Lower lobe of right lung (tissue), 2 donors: ENCODE results near the gene PLA2G2C. TPM values are rescaled to one million over a fixed set of nuclear protein-coding genes. Genes with fewer than 3 reads are reported as not detected.

Experiments used
- ATAC-seq, 2 donors: fragments of 200-7000 bp; cut with Tn5 transposase; one replicate each; pipeline ENCODE4 v1.9.1; 2020 to 2022; ENCODE audit warnings: mild to moderate bottlenecking in 2 of 2, moderate library complexity in 2 of 2
- DNase-seq: peaks from one replicate; pipeline ENCODE4 v3.0.0-alpha.2; 2020
- H3K27ac ChIP-seq: fragments of 200-600 bp; one replicate; pipeline ENCODE4 v1.8.0; 2022
- H3K27me3 ChIP-seq: fragments of 200-600 bp; one replicate; pipeline ENCODE4 v1.8.0; 2022; ENCODE audit warnings: low read depth
- H3K36me3 ChIP-seq: fragments of 200-600 bp; one replicate; pipeline ENCODE4 v1.8.0; 2022; ENCODE audit warnings: mild to moderate bottlenecking
- H3K4me1 ChIP-seq: fragments of 200-600 bp; one replicate; pipeline ENCODE4 v1.8.0; 2022
- H3K4me3 ChIP-seq: fragments of 200-600 bp; one replicate; pipeline ENCODE4 v1.8.0; 2022; ENCODE audit warnings: mild to moderate bottlenecking
- H3K9me3 ChIP-seq: fragments of 200-600 bp; one replicate; pipeline ENCODE4 v1.8.0; 2022
- intact Hi-C: fragments of 100-400 bp; cut with DNase I; formaldehyde crosslinking; loops from one replicate; pipeline ENCODE4 v1.11.0; 2022
- total RNA-seq: library from RNA; stranded (reverse); fragmentation: NEBNext Ultra II Directional; extraction: Animal tissue kit (Norgen Biotek cat#: 25700); gene quantifications from one replicate; pipeline ENCODE4 v1.2.1, GENCODE V29; 2021
- TF ChIP-seq, protein P1 (sequence below): fragments of 200-600 bp; IDR thresholded peaks from one replicate; pipeline ENCODE4 v1.8.0; 2022; ENCODE audit warnings: antibody characterized with exemption, mild to moderate bottlenecking
- donor health status: DM: no; HTN: yes; CAD: no; lungs with severe emphysema.

PLA2G2C gene
- total RNA-seq, 1 donor from 2014 or later, result not detected

DNA sequence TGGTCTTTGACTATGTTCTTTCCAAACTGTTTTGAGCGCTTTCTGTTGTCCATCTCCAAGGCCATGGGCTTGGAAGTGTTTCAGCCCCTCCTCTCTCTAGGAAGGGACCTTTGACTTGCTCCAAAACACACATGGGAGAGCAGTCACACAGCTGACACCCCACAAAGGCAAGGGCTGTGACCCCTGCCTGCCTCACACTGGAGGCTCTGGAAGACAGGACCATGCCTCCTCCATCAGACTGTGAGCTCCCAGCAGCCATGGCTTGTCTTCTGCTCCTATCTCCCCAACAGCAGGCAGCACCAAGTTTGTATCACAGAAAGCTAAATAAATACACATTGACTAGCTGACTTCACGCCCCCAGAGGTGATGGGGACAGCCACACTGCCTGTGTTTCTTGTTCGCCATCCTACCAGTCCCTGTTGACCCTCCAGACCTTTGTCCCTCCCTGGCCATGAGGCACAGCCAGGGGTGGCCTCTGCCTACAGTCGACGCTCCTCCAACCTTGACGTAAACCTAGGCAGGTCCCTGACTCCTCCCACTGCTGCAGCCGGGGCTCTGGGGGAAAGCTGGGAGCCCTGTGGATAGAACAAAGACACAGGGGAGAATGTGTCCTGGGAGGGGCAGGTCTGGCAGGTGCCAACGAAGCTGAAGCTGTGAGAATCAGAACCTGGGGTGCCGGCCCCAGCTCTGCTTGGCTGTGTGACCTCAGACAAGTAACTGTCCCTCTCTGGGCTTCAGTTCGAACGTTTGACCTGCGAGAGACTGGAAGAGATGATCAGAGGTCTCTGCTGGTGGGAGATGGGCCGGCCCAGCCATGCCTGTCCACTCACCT is 42.4 kb downstream of the PLA2G2C start:
- no peaks in the 10 kb centered on the region for H3K36me3 ChIP-seq
- no peaks in the 10 kb centered on the region for H3K4me1 ChIP-seq
- peak; percentile 27 for DNase-seq
- intact Hi-C loops, result no loop called here
- H3K4me3 ChIP-seq, result no peak overlapping the region
- no peak for ATAC-seq
- TF ChIP-seq, protein P1, sequence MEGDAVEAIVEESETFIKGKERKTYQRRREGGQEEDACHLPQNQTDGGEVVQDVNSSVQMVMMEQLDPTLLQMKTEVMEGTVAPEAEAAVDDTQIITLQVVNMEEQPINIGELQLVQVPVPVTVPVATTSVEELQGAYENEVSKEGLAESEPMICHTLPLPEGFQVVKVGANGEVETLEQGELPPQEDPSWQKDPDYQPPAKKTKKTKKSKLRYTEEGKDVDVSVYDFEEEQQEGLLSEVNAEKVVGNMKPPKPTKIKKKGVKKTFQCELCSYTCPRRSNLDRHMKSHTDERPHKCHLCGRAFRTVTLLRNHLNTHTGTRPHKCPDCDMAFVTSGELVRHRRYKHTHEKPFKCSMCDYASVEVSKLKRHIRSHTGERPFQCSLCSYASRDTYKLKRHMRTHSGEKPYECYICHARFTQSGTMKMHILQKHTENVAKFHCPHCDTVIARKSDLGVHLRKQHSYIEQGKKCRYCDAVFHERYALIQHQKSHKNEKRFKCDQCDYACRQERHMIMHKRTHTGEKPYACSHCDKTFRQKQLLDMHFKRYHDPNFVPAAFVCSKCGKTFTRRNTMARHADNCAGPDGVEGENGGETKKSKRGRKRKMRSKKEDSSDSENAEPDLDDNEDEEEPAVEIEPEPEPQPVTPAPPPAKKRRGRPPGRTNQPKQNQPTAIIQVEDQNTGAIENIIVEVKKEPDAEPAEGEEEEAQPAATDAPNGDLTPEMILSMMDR, result no peak
- no peak overlapping the region for H3K27ac ChIP-seq
- H3K27me3 ChIP-seq, result no peaks in the 10 kb centered on the region
- H3K9me3 ChIP-seq, result no peaks in the 10 kb centered on the region

DNA sequence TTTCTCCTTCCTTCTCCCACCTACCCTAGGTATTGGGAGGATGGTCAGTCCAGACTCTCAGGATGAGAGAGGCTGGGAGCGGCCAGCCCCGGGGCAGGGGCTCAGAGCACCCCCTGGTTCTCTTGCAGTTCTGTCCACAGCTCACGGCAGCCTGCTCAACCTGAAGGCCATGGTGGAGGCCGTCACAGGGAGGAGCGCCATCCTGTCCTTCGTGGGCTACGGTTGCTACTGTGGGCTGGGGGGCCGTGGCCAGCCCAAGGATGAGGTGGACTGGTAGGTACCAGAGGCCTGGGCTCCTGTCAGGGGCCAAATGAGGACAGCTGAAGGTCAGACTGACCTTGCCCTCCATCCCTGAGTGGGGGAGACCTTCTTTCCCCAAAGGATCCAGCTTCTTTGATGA is 43.0 kb downstream of the PLA2G2C start:
- H3K36me3 ChIP-seq, result no peaks in the 10 kb centered on the region
- no peaks in the 10 kb centered on the region for H3K9me3 ChIP-seq
- ATAC-seq, result no peak
- intact Hi-C loops, result no loop called here
- H3K4me1 ChIP-seq, result no peaks in the 10 kb centered on the region
- H3K4me3 ChIP-seq, result no peak overlapping the region
- no peaks in the 10 kb centered on the region for H3K27me3 ChIP-seq
- no peak overlapping the region for H3K27ac ChIP-seq
- TF ChIP-seq, protein P1, result no peak
- peak; percentile 28 for DNase-seq

DNA sequence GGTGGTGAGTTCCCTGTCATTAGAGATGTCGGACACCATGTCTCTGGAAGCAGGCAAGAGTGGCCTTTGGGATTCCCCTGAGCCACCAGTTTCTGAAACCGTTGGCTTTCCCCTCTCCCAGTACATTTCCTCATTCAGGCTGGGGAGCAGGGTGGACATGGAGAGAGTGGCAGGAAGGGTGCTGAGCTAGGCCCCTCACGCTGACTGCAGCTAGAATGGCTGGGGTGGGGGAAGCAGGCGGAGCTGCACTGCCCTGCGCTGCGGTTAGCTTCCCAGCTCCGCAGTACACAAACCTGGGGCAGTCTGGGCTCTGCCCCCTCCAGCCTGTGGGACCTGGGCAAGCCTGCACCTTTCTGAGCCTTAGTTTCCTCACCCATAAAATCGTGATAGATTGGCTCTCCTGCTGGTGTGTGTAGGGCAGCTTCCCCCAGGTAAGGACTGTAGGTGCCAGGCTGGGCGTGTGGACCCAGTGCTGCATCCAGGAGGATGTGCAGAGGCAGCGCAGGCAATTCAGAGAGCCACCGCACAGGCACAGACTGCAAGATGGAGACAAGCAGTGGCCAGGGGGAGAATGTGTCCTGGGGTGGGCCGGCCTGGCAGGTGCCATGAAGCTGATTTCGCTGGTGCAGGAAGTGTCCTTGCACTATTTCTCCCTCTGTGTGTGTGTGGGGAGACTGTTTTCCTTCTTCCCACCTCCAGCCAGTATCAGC is 44.2 kb downstream of the PLA2G2C start:
- intact Hi-C loops, result no loop called here
- H3K9me3 ChIP-seq, result no peaks in the 10 kb centered on the region
- no peak overlapping the region for H3K27ac ChIP-seq
- no peaks in the 10 kb centered on the region for H3K27me3 ChIP-seq
- no peaks in the 10 kb centered on the region for H3K36me3 ChIP-seq
- no peaks in the 10 kb centered on the region for H3K4me1 ChIP-seq
- TF ChIP-seq, protein P1, result no peak
- DNase-seq (peak; percentile 38), ATAC-seq (no peak)
- H3K4me3 ChIP-seq, result no peak overlapping the region

DNA sequence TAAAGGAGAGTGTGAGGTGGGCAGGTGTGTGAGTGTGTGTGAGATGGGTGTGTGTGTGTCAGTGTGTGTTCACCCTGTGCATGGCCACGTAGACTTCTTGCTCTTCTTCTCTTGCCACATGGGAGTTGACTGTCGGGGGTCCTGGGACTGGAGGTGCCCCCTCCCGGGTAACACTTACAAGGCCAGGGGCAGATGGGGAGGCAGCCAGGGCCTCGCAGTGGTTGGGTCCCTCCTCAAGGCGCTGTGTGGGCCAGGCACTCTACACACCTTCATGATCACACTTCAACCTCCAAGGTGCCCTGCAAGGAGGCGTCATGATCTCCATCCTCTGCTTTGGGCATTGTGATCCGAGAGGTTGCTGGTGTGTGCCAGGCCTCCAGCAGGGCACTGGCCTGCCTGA is 44.9 kb downstream of the PLA2G2C start:
- no peaks in the 10 kb centered on the region for H3K9me3 ChIP-seq

DNA sequence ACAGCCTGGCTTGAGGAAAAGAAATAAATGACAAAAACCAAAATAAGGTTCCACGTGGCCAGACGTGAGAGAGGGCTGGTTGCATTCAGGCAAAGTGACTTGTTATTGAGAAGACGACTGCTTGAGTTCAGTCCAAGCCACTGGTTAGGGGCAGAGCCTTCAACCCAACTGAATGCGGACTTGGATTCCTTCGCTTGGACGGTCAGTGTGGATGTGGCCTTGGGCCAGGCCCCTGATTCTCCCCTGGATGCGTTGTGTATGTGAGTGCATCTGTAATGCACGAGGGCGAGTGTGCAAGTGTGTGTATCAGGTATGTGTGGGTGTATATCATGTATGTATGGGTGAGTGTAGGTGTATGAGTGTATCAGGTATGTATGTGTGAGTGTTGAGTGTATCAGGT is 45.3 kb downstream of the PLA2G2C start:
- ATAC-seq (no peak), DNase-seq (peak; percentile 13)
- Histone ChIP-seq H3K27me3 (no peaks in the 10 kb centered on the region), H3K4me1 (no peaks in the 10 kb centered on the region), H3K4me3 (no peak overlapping the region), H3K9me3 (no peaks in the 10 kb centered on the region), H3K36me3 (no peaks in the 10 kb centered on the region), H3K27ac (no peak overlapping the region)
- intact Hi-C loops, result no loop called here
- TF ChIP-seq, protein P1, result no peak

More for the DNA sequence above, 44.9 kb downstream of the PLA2G2C start:
- Histone ChIP-seq H3K4me1 (no peaks in the 10 kb centered on the region), H3K36me3 (no peaks in the 10 kb centered on the region), H3K4me3 (no peak overlapping the region), H3K27me3 (no peaks in the 10 kb centered on the region), H3K27ac (no peak overlapping the region)
- intact Hi-C loops, result no loop called here
- ATAC-seq (no peak), DNase-seq (peak; percentile 21)
- TF ChIP-seq, protein P1, result no peak
